ENCODE results near the gene ZMYM1.

The ZMYM1 gene

GRCh38 chr1:35079003-35079930 is at the start of gene ZMYM1:
Gene ZMYM1, plus strand, starts transcription at chr1:35079385. Its CDS starts 14,603 bp downstream, at chr1:35093988.
- H3K9ac ChIP-seq, result peak within 1 kb of the TSS; percentile 90
- H3K4me2 ChIP-seq, result peak within 1 kb of the TSS; percentile 74

GRCh38 chr1:35029761-35030160 is 49.4 kb upstream of the ZMYM1 start:
- no peak overlapping the region for H3K27ac ChIP-seq

More at GRCh38 chr1:35079003-35079930, at the start of gene ZMYM1:
- Histone ChIP-seq H3K36me3 (peaks cover 8% of the 10 kb centered on the region), H3K4me3 (peak within 1 kb of the TSS; percentile 75), H3K4me1 (peaks cover 23% of the 10 kb centered on the region), H3K27ac (peak within 1 kb of the TSS; percentile 88), H3K27me3 (no peaks in the 10 kb centered on the region), H4K20me1 (no peaks in the 10 kb centered on the region), H3K9me3 (peaks cover 31% of the 10 kb centered on the region)
- no peak for TF ChIP-seq Cebpa-rat (IDR thresholded peaks at IDR 0.05)

GRCh38 chr1:35030338-35030737 is 48.8 kb upstream of the ZMYM1 start:
- Histone ChIP-seq H3K4me1 (peaks cover 18% of the 10 kb centered on the region), H3K4me3 (peak overlapping the region; percentile 78), H4K20me1 (peaks cover 5% of the 10 kb centered on the region; the same call in 1 of the 2 replicates), H3K4me2 (peak overlapping the region; percentile 91), H3K9me3 (peaks cover 25% of the 10 kb centered on the region), H3K27me3 (no peaks in the 10 kb centered on the region), H3K36me3 (peaks cover 28% of the 10 kb centered on the region), H3K9ac (peak overlapping the region; percentile 81), H3K27ac (no peak overlapping the region)
- TF ChIP-seq Cebpa-rat (IDR thresholded peaks at IDR 0.05), result no peak

More at GRCh38 chr1:35029761-35030160, 49.4 kb upstream of the ZMYM1 start:
- Histone ChIP-seq H3K36me3 (peaks cover 33% of the 10 kb centered on the region), H3K4me3 (peak overlapping the region; percentile 78; the same call in 1 of the 2 replicates), H4K20me1 (peaks cover 5% of the 10 kb centered on the region; the same call in 1 of the 2 replicates), H3K4me2 (peak overlapping the region; percentile 91), H3K9me3 (peaks cover 25% of the 10 kb centered on the region), H3K4me1 (peaks cover 18% of the 10 kb centered on the region), H3K9ac (peak overlapping the region; percentile 81; the same call in 1 of the 2 replicates), H3K27me3 (no peaks in the 10 kb centered on the region)
- no peak for TF ChIP-seq Cebpa-rat (IDR thresholded peaks at IDR 0.05)

GRCh38 chr1:35030756-35031446 is 48.3 kb upstream of the ZMYM1 start:
- Histone ChIP-seq H3K36me3 (peaks cover 24% of the 10 kb centered on the region), H3K4me2 (peak overlapping the region; percentile 91), H3K9me3 (peaks cover 25% of the 10 kb centered on the region), H3K27ac (peak overlapping the region; percentile 80), H3K27me3 (no peaks in the 10 kb centered on the region), H3K4me1 (peaks cover 18% of the 10 kb centered on the region), H3K4me3 (peak overlapping the region; percentile 78), H3K9ac (peak overlapping the region; percentile 81), H4K20me1 (peaks cover 3% of the 10 kb centered on the region; the same call in 1 of the 2 replicates)
- no peak for TF ChIP-seq Cebpa-rat (IDR thresholded peaks at IDR 0.05)

- H3K36me3 ChIP-seq, result peaks cover 12% of the 10 kb centered on the region
- H3K9me3 ChIP-seq, result peaks cover 25% of the 10 kb centered on the region
- no peak overlapping the region for H3K27ac ChIP-seq
- H3K4me3 ChIP-seq, result peak overlapping the region; percentile 78
- H4K20me1 ChIP-seq, result no peaks in the 10 kb centered on the region
- H3K4me1 ChIP-seq, result peaks cover 18% of the 10 kb centered on the region
- H3K4me2 ChIP-seq, result peak overlapping the region; percentile 91; the same call in 1 of the 2 replicates
- H3K9ac ChIP-seq, result no peak overlapping the region
- TF ChIP-seq Cebpa-rat (IDR thresholded peaks at IDR 0.05), result no peak
- H3K27me3 ChIP-seq, result no peaks in the 10 kb centered on the region
Observed at GRCh38 chr1:35032384-35032739, 46.8 kb upstream of the ZMYM1 start.

GRCh38 chr1:35033346-35033745 is 45.8 kb upstream of the ZMYM1 start:
- Histone ChIP-seq H3K4me3 (no peak overlapping the region), H3K36me3 (0 out of 2 replicates have a peak, but pooled peaks cover 2% of the 10 kb centered on the region)

GRCh38 chr1:35036621-35037020 is 42.6 kb upstream of the ZMYM1 start:
- Histone ChIP-seq H4K20me1 (no peaks in the 10 kb centered on the region), H3K36me3 (no peaks in the 10 kb centered on the region), H3K4me1 (no peaks in the 10 kb centered on the region), H3K27me3 (no peaks in the 10 kb centered on the region), H3K9me3 (peaks cover 25% of the 10 kb centered on the region), H3K4me2 (no peak overlapping the region), H3K4me3 (no peak overlapping the region), H3K9ac (no peak overlapping the region), H3K27ac (no peak overlapping the region)
- TF ChIP-seq Cebpa-rat (IDR thresholded peaks at IDR 0.05), result no peak

More at GRCh38 chr1:35033346-35033745, 45.8 kb upstream of the ZMYM1 start:
- peaks cover 25% of the 10 kb centered on the region for H3K9me3 ChIP-seq
- no peak overlapping the region for H3K9ac ChIP-seq
- H4K20me1 ChIP-seq, result no peaks in the 10 kb centered on the region
- peaks cover 18% of the 10 kb centered on the region for H3K4me1 ChIP-seq
- no peaks in the 10 kb centered on the region for H3K27me3 ChIP-seq
- H3K27ac ChIP-seq, result no peak overlapping the region
- no peak for TF ChIP-seq Cebpa-rat (IDR thresholded peaks at IDR 0.05)
- no peak overlapping the region for H3K4me2 ChIP-seq

- Histone ChIP-seq H3K36me3 (no peaks in the 10 kb centered on the region), H3K4me2 (no peak overlapping the region), H3K27me3 (no peaks in the 10 kb centered on the region), H3K9ac (no peak overlapping the region), H3K4me1 (no peaks in the 10 kb centered on the region), H3K9me3 (peaks cover 22% of the 10 kb centered on the region), H4K20me1 (no peaks in the 10 kb centered on the region), H3K27ac (no peak overlapping the region), H3K4me3 (no peak overlapping the region)
- no peak for TF ChIP-seq Cebpa-rat (IDR thresholded peaks at IDR 0.05)
Observed at GRCh38 chr1:35037206-35037605, 42.0 kb upstream of the ZMYM1 start.

GRCh38 chr1:35038723-35039122 is 40.5 kb upstream of the ZMYM1 start:
- Histone ChIP-seq H3K4me1 (no peaks in the 10 kb centered on the region), H3K4me2 (no peak overlapping the region), H3K27ac (no peak overlapping the region), H4K20me1 (no peaks in the 10 kb centered on the region), H3K36me3 (no peaks in the 10 kb centered on the region), H3K4me3 (no peak overlapping the region), H3K27me3 (no peaks in the 10 kb centered on the region), H3K9ac (no peak overlapping the region), H3K9me3 (peaks cover 7% of the 10 kb centered on the region)
- TF ChIP-seq Cebpa-rat (IDR thresholded peaks at IDR 0.05), result no peak
